Fibroblast of skin of left quadriceps (primary cell): ENCODE measurements around the gene HLCS.

ENCODE experiments used
- DNase-seq, 2 experiments: peaks; one replicate each; pipeline ENCODE4 v3.0.0-alpha.2; 2013; ENCODE audit warnings: low read depth in 2 of 2

Gene HLCS

DNA sequence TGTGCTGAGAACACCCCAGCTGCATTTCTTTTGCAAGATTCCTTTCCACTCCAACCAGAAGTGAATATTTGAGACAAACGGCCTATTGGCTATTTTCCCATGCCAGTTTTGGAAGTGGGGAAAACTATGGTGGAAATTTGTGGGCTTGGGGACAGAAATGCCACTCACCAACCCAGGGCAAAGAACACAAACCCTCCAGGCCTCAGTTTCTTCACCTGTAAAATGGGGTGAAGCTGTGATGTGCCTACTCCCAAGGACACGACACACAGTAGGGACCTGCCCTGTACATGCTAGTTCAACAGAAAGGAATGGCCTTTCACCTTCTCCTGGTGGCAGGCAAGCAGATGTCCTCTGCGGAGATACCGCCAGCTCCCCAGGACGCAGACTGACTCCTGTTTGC is 221.0 kb downstream of the HLCS start:
- no peak for DNase-seq

DNA sequence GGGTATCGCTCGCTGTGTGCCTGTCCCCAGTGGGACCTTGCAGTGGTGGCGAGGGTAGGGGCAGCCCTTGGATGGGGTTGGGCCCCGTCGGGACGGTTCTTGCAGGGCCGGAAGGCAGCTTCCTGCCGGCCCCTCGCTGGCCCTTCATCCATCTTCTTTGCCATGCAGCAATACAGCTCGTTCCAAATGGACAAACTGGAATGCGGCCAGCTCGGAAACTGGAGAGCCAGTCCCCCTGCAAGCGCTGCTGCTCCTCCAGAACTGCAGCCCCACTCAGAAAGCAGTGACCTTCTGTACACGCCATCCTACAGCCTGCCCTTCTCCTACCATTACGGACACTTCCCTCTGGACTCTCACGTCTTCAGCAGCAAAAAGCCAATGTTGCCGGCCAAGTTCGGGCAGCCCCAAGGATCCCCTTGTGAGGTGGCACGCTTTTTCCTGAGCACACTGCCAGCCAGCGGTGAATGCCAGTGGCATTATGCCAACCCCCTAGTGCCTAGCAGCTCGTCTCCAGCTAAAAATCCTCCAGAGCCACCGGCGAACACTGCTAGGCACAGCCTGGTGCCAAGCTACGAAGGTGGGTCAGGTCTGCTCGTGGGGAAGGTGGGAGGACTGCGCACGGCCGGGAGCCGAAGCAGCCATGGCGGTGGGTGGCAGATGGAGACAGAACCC is 221.8 kb downstream of the HLCS start:
- DNase-seq, result no peak

DNA sequence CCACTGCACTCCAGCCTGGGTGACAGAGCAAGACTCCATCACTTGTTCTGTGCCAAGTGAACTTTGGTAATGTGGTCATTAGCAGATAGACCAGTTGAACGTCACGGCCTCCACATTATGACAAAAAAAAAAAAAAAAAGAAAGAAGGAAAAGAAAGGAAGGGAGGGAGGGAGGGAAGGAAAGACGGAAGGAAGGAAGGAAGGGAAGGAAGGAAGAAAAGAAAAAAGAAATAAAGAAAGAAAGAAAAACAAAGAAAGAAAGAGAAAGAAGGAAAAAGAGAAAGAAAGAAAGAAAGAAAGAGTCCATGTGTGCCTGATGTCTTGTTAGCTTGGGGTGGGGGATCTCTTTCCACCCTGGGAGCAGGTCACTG is 222.3 kb downstream of the HLCS start:
- DNase-seq, result no peak

GRCh38 chr21:36743446-36743845 is 223.0 kb downstream of the HLCS start:
- no peak for DNase-seq

DNA sequence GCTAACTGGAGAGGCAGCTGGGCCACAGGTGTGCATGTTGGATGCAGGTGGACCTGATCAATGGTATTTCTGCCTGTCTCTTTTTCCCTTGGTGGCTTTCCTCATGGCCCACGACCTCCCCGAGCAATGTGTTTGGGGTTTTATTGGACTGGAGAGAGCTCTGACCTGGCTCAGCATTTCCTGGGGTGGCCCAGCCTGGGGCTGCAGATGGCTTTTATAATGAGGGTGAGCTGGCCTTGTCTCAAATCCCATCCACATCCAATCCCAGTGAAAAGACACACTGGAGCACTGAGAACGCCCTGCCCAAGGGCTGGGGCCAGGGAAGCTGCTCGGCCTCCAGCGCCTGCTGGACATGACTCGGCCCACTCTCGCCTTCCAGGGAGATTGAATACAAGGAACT is 223.5 kb downstream of the HLCS start:
- DNase-seq, result no peak

GRCh38 chr21:36741506-36741905 is 225.0 kb downstream of the HLCS start:
- DNase-seq, result no peak

DNA sequence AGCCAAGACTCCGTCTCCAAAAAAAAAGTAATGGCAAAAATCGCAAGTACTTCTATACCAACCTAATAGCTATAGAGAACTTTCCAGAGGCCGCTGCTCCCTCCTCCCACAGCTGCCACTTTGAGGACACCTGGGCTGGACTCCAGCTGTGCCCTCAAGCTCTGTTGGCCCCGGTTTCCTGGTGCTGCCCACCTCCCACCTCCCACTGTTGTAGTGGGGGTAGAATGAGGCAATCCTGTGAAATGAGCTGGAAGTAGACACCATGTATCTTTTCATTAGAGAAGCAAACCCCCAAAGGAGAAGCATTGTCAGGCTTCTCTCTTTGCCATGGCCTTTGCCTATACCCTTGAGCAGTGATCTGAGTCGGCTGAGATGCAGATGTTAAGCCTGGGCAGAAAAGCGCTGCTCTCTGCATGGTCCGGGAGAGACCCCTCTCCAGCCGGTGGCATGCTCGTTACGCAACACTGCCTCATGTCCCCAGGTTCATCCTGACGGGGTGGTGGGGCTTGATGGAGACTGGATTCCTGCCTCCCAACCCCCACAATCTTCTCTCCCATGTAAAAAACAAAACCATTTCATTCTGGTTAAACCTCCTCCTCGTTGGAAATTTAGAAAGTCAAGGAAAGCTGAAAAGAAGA is 227.9 kb downstream of the HLCS start:
- DNase-seq, result no peak

GRCh38 chr21:36735724-36736320 is 230.6 kb downstream of the HLCS start:
- DNase-seq, result no peak

DNA sequence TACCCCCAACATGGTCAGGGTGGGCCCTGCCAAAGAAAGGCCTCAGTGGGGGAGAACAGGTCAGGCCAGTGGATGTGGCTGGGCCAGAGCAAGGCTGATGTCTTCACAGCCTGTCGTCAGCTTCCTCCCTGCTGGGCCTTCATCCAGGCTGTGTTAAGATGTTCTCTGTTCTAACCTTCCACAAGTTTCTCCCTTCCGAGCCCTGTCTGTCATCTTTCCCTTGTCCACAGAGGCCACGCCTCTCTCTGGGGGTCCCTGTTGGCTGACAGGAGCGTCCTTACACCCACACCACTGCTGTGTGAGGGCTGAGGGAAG is 231.3 kb downstream of the HLCS start:
- no peak for DNase-seq

GRCh38 chr21:36734367-36735200 is 231.9 kb downstream of the HLCS start:
- DNase-seq, result no peak

- DNase-seq, result no peak
Observed at GRCh38 chr21:36733857-36734256, 232.6 kb downstream of the HLCS start.

DNA sequence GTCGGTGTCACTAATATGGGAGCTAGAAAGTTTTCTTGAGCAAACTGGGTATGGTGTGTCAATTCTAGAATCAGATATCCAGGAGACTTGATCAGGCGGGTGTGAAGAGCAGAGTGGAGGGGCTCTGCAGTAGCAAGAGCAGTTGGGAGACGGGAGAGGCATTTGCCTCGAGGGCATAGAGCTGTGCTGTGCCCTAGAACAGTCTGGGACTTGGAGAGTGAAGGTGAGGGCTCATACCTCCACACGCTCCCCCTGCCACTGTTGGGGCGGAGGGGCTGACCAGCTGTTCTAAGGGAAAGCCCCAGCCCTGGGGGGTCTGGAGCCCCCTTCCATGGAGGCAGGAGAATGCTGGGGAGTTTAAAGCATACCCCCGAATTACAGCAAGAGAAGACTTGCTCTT is 233.7 kb downstream of the HLCS start:
- no peak for DNase-seq

- no peak for DNase-seq
Observed at GRCh38 chr21:36732217-36732616, 234.3 kb downstream of the HLCS start.

- no peak for DNase-seq
Observed at GRCh38 chr21:36730291-36731281, 235.9 kb downstream of the HLCS start.

- no peak for DNase-seq
Observed at GRCh38 chr21:36729310-36729970, 237.0 kb downstream of the HLCS start.

DNA sequence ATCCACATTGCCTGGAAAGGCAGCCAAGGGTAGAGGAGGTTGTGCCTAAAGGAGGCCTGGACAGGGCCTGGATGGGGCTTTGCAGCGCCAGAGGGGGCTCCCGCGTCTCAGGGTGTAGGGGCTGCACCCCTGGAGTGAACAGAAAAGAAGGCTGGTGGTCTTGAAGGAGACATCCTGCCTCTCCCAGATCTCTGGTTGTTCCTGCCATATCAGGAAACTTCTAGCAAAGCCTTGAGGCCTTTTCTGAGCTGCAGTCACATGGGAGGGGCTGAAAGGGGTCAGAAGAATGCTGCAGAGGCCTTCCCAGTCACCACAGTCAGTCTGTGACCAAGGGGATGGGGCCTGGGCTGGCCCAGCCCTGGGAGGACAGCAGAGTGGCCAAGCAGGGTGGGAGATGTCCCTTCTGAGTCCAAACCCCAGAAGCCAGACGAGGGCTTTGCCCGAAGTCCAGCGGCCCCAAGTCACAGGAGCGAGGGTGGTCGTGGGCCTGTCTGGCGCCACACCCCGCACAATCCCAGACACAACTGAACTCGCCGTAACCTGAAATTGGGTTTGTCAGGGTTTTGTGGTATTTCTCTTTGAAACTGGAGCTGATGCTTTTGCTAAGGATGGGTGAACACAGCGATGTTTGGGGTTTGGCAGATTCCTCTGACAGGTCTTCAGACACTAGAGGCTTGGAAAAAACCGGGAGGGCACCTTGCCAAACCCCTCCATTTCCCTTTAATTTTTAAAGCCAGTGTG is 237.9 kb downstream of the HLCS start:
- DNase-seq, result no peak

DNA sequence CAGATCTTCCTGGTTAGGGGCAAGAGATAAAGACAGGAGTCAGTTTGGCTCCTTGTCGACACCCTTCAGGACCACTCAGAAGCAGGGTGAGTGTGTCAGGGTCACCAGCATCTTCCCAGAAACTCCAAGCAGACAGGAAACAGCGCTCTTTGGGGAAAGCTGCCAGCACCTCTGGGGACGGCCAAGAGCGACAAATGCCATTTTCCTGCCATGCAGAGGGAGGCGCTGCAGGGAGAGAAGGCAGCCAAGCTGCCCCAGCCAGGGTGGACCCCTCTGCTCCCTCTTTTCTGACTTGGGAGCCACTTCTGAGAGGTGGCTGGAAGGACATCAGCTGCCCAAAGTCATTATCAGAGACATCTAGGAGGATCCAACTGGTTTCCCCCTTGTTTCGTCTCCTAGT is 238.6 kb downstream of the HLCS start:
- no peak for DNase-seq

GRCh38 chr21:36725793-36726386 is 240.6 kb downstream of the HLCS start:
- no peak for DNase-seq

DNA sequence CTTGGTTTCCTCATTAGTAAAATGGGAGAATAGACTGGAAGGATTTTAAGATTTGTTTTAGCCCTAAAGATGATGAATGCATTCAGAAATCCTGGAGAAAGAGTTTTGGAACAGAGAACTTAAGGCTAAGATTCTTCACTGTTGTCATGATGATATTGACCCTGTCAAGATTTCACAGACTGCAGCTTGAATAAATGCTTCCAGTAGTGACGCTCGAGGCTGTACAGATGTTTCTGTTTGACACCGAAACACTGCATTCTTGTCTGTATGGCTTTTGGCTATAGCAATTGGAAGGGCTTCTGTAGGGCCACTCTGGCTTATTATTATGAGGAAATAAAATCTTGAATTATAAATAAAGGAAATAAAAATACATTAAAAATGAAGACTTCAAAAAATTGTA is 241.8 kb downstream of the HLCS start:
- no peak for DNase-seq

- DNase-seq, result no peak
Observed at GRCh38 chr21:36723371-36723881, 243.0 kb downstream of the HLCS start.
